GM18520 (cell line): ENCODE measurements around the gene PRUNE2.
"Not testable (repeated sequence)": the region's sequence is repeated elsewhere in the genome, so short reads cannot be mapped to it uniquely, and the experiment has no call there.

ENCODE experiments used
- ATAC-seq: cut with Tn5 transposase; IDR thresholded peaks from one replicate; pipeline ENCODE4 v1.9.1; 2021; ENCODE audit not compliant: unreplicated experiment

PRUNE2 gene

DNA sequence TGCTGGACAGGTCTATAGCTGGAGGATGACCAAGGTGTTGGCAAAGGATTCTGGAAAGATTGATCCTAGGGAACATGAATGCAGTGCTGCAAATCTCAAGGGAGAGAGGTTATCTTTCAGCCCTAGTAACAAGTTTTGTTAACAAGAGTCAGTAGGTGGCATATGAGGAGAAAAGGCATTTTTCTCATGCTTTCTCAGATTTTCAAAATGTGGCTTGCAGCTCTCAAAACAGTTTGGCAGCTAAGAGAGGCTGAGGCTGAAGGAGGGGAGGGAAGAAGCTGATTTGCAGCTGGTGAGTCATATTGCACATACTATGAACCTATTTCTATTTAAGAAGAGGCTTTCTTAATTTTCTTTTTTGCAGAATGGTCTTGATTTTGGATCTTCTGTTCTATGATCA lies 205.9 kb downstream of the PRUNE2 start:
- no peak for ATAC-seq

- ATAC-seq, result no peak
These were observed 208.4 kb downstream of the PRUNE2 start for GRCh38 chr9:76697554-76697953.

DNA sequence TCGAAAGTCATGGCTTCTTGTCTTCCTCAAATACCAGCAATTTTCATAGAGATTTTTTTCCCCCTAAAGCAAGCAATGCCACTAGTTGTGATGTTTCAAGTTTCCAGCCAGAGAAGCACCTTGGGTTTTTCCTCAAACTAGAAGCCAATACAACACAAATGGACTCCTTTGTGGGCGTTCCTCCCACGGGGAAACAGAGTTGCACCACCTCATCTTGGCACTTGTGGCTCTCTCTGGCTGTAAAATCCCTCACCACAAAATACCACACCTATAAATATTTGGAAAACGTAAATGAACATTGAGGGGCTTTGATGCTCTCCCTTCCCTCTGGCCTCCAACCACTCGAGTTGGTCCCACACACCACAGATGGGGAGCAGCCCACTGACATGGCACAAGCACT lies 208.8 kb downstream of the PRUNE2 start:
- no peak for ATAC-seq

- ATAC-seq, result no peak
These were observed 212.0 kb downstream of the PRUNE2 start for GRCh38 chr9:76693912-76694311.

DNA sequence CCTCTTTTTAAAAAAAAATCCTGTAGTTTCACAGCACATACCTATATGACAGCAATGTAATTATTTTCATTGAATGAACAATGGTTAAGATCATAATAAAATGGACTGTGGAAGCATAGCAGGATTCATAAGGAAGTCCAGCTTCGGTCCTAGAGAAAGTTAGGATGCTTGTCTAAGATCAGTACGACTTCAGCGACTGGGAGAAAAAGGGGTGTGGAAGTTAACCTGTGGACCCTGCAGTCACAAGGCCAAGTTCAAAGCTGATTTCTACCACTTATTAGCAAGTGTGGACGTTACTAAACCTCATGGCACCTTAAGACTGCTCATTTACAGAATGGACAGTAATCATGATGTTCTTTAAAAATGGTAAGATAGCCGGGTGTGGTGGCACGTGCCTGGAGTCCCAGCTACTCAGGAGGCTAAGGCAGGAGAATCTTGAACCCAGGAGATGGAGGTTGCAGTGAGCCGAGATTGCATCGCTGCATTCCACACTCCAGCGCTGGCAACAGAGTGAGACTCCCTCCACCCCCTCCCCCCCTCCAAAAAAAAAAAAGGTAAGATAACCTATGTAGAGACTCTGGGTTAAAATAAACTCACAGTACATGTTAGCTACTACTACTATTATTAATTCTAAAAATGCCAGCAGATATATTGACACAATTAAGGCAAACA lies 213.3 kb downstream of the PRUNE2 start:
- ATAC-seq, result no peak

- no peak for ATAC-seq
These were observed 214.2 kb downstream of the PRUNE2 start for GRCh38 chr9:76691517-76692313.

- no peak for ATAC-seq
These were observed 214.9 kb downstream of the PRUNE2 start for GRCh38 chr9:76690973-76691370.

- ATAC-seq, result no peak
These were observed 215.5 kb downstream of the PRUNE2 start for GRCh38 chr9:76690246-76690972.

DNA sequence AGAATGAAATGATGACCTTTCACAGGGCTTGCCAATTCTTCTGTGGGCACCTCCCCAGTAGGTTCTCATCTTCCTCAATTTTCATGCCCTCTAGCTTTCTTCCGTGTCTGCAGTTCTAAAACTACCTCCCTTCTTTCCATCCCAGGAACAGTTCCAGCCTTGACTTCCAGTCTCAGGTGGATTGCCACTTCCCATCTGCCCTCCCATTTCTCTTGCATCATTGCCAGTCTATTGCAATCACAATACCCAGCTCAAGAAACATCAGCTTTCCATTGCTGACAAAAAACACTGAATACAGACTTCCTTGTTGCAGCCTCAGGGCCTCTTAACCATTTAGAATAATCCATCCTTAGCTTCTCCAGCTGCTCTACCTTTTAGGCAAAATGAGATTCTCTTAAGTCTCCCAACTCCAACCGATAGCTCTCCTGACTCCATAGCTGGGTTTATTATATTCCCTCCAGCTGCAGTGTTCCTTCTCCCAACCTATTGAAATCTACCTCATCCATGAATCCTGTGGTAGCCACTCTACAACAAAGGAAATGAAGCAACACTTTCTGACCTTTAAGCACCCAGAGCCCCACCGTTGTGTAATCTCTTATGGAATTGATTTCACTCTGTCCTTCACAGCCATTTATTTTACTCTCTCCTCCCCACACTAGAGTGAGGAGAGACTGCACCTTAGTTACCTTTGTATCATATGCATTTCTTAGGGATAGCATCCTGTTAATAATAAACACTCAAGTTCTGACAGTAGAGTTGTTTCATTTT lies 217.3 kb downstream of the PRUNE2 start:
- ATAC-seq, result no peak

DNA sequence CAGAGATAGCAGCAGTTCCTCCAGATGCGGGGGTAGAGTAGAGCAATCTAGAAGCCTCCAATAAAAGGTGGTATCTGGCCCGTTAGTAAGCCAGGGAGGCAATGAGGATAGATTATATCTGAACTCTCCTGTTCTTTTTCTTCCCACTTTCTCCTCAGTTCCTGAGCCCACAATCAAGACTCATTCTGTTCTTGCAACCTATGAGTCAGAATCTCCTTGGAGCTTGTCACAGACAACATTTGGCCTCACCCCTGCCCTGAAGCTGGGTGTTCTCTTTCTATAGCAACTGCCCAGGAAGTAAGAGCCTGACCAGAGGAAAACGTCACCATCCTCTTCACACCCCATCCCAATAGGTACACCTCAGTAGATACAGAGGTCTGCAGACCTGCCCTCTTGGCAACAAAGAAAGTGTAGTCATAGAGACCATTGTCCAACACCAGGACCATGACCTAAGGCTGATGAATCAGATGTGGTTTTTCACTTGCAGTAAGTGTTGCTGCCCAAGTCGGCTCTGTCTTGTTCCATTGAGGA lies 218.0 kb downstream of the PRUNE2 start:
- ATAC-seq, result peak; percentile 69

DNA sequence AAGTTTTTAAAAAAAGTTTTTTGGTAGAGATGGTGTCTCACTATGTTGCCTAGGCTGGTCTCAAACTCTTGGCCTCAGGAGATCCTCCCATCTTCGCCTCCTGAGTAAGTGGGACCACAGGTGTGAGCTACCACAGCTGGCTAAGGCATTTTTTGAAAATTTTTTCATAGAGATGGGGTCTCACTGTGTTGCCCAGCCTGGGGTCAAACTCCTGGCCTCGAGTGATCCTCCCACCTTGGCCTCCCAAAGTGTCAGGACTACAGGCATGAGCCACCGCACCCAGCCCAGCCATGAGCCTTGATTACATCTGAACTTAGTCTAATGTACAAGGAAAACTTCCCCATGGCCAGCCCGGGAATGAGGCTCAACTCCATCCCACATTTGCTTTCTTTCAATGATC lies 219.2 kb downstream of the PRUNE2 start:
- ATAC-seq, result no peak

DNA sequence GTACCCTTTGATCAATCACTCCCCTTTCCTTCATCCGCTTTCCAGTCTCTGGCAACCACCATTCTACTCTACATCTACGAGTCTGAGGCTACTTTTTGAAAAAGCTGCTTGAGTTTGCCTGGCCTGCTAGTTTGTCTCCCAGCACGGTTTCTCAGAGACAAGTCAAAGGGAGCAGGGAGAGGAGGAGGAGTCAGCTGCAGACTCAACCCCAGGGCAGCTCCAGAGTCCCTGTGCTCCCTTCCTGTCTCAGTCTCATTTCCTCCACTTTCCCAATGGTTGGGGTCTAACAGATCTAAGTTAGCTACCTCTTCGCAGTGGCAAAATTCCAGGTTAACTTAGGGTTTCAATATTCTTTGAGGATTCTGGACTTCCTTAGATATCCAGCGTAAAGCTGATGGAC lies 221.7 kb downstream of the PRUNE2 start:
- no peak for ATAC-seq

DNA sequence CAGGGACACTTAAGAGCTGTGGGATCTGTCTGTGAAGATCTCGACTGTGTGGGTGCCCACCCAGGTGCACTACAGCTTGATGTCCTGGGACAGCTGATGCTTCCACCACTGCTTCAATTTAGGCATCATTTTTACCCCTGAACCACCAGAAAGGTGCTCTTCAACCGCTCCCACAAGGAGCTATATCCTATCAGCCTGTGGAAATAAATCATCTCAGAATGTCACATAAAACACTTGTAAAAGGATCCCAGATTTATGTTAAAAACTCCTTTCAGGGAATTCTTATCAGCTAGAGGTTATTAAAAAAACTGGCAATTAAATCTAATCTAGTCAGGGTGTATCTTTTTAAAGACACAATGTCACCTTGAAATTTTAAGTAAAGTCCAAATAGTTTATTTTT lies 224.4 kb downstream of the PRUNE2 start:
- ATAC-seq, result no peak

- no peak for ATAC-seq
These were observed 225.0 kb downstream of the PRUNE2 start for GRCh38 chr9:76680716-76681425.

DNA sequence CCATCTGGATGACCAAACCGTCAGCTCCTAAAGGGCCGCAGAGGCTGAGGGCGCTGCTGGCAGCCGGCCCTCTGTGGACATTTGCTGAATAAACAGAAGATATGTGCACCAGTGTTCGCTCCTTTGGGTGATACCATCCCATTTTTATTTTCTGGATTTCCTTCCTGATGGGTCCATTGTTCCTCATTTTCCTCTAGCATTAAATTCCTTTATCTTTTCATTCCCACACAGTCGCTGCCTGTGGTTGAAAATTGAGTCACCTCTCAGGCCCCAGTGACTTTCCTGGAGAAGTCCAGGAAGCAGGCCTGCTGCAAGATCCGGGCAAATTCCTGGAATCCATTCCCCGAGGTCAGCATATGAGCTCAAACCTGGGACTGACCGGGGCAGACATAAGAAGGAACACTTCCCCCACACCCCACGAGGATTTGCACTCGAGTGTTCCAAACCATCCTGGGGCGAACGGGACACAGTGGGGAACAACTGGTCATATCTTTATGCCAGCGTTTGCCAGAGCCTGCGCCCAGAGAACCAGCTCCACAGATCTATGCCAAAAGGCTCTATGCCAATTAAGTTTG lies 228.3 kb downstream of the PRUNE2 start:
- ATAC-seq, result no peak

DNA sequence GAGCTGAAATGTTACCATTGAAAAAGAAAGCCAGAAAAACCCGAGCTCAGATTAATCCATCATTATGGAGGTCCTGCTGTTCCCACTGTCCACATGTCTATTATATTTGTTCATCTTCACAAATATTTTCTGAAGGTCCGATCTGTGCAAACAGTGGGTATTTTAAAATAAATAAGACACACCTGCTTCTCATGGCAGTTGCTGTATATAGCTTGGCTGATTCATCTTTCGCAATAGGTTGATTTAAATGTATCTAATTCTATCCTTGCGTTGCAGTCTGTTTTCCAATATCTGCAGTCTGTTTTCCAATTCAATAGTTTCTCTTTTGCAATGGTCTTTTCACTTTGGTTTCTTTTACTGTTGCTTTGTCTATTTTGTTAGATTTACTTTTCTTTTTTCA lies 229.1 kb downstream of the PRUNE2 start:
- ATAC-seq, result no peak

GRCh38 chr9:76667521-76667957 lies 238.4 kb downstream of the PRUNE2 start:
- ATAC-seq, result no peak

- not testable (repeated sequence) for ATAC-seq
These were observed 239.9 kb downstream of the PRUNE2 start for GRCh38 chr9:76665966-76666365.

DNA sequence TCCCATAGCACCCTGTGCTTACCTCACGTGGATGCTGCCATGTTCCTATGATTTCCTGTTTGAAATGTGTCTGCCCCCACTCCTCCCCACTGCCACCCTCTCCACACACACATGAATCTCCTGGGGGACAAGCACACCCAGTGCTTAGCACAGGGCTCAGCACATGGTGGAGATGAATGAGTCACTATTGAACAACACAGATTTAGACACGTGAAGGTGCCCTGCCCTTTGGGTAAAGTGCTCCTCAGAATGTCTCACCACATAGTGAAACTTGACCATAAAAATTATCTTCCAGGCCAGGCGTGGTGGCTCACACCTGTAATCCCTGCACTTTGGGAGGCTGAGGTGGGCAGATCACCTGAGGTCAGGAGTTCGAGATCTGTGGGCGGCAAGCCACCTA lies 240.5 kb downstream of the PRUNE2 start:
- no peak for ATAC-seq

DNA sequence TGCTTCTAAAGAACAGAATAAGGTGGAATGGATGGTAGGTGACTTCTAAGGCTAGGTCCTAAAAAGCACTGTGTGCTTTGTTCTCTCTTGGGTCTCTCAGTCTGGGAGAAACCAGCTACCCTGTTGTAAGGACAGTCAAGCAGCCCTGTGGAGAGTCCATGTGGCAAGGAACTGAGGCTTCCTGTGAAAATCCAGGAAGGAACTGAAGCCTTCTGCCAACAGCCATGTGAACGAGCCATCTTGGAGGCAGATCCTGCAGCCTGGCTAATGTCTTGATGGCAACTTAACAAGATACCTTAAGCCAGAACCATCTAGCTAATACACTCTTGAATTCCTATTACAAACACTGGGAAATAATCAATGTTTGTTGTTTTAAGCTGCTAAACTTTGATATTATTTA lies 241.8 kb downstream of the PRUNE2 start:
- ATAC-seq, result no peak
